Activated naive CD8-positive, alpha-beta T cell treated with anti-CD3 and anti-CD28 coated beads, Interleukin-2, amount 50 U/mL, for 16 hours (primary cell): ENCODE results near the gene ANO7.
A peak's percentile ranks its signal among the peaks of the same experiment; 100 is the strongest.

Experiments
- DNase-seq: peaks from one replicate; pipeline ENCODE4 v3.0.0-alpha.2; 2020; ENCODE audit warnings: low read depth, low spot score

Gene ANO7

GRCh38 chr2:241188361-241189092, at the start of gene ANO7:
Gene ANO7, plus strand, starts transcription at chr2:241188677. Its CDS starts 1,387 bp downstream, at chr2:241190064.
- no peak for DNase-seq

- no peak for DNase-seq
Measured at GRCh38 chr2:241139531-241140444, 48.7 kb upstream of the ANO7 start.

GRCh38 chr2:241140445-241140840, 48.0 kb upstream of the ANO7 start:
- no peak for DNase-seq

GRCh38 chr2:241141214-241141770, 47.2 kb upstream of the ANO7 start:
- DNase-seq = no peak

GRCh38 chr2:241142063-241142462, 46.4 kb upstream of the ANO7 start:
- DNase-seq = no peak

GRCh38 chr2:241142593-241142992, 45.9 kb upstream of the ANO7 start:
- DNase-seq = no peak

GRCh38 chr2:241146286-241146685, 42.2 kb upstream of the ANO7 start:
- no peak for DNase-seq

- DNase-seq = no peak
Measured at GRCh38 chr2:241147336-241147735, 41.1 kb upstream of the ANO7 start.

- DNase-seq = no peak
Measured at GRCh38 chr2:241148239-241148638, 40.2 kb upstream of the ANO7 start.

GRCh38 chr2:241148891-241149674, 39.4 kb upstream of the ANO7 start, which contains the start of gene PASK:
Gene PASK, minus strand, starts transcription at chr2:241149472. Its CDS starts 6,440 bp downstream, at chr2:241143032.
- DNase-seq = peak; percentile 77

- no peak for DNase-seq
Measured at GRCh38 chr2:241149675-241149924, 38.9 kb upstream of the ANO7 start.

- DNase-seq = peak; percentile 87
Measured at GRCh38 chr2:241149925-241150659, 38.4 kb upstream of the ANO7 start, which contains the start of gene PPP1R7. Gene PPP1R7, plus strand, starts transcription at chr2:241150467. Its CDS starts 29 bp downstream, at chr2:241150496.

GRCh38 chr2:241150660-241151530, 37.6 kb upstream of the ANO7 start:
- DNase-seq = no peak

- DNase-seq = no peak
Measured at GRCh38 chr2:241151934-241152660, 36.4 kb upstream of the ANO7 start.

- DNase-seq = no peak
Measured at GRCh38 chr2:241153616-241154015, 34.9 kb upstream of the ANO7 start.

- no peak for DNase-seq
Measured at GRCh38 chr2:241154915-241155314, 33.6 kb upstream of the ANO7 start.

- DNase-seq = no peak
Measured at GRCh38 chr2:241155936-241156335, 32.5 kb upstream of the ANO7 start.

- DNase-seq = no peak
Measured at GRCh38 chr2:241156971-241157441, 31.5 kb upstream of the ANO7 start.
